Fibroblast of pulmonary artery (primary cell): ENCODE results near the gene TMEM190.
"Not testable (repeated sequence)": the region's sequence is repeated elsewhere in the genome, so short reads cannot be mapped to it uniquely, and the experiment has no call there.

Source experiments
- DNase-seq: peaks from one replicate; pipeline ENCODE4 v3.0.0-alpha.2; 2010; ENCODE audit warnings: low read depth
- H3K4me3 ChIP-seq: replicated peaks from 2 replicates; pipeline ENCODE4 v1.5.1; 2011; ENCODE audit warnings: low read depth, mild to moderate bottlenecking, control low read depth, low read length, moderate library complexity
- TF ChIP-seq, protein P1 (sequence below): IDR thresholded peaks from 2 replicates; pipeline ENCODE4 v1.5.1; 2011; ENCODE audit warnings: mild to moderate bottlenecking, control low read depth, low read length, inconsistent platforms; ENCODE audit errors: missing control alignments

The TMEM190 gene

GRCh38 chr19:55398200-55398925 is 21.7 kb downstream of the TMEM190 start:
- H3K4me3 ChIP-seq = no peak overlapping the region
- TF ChIP-seq, protein P1, sequence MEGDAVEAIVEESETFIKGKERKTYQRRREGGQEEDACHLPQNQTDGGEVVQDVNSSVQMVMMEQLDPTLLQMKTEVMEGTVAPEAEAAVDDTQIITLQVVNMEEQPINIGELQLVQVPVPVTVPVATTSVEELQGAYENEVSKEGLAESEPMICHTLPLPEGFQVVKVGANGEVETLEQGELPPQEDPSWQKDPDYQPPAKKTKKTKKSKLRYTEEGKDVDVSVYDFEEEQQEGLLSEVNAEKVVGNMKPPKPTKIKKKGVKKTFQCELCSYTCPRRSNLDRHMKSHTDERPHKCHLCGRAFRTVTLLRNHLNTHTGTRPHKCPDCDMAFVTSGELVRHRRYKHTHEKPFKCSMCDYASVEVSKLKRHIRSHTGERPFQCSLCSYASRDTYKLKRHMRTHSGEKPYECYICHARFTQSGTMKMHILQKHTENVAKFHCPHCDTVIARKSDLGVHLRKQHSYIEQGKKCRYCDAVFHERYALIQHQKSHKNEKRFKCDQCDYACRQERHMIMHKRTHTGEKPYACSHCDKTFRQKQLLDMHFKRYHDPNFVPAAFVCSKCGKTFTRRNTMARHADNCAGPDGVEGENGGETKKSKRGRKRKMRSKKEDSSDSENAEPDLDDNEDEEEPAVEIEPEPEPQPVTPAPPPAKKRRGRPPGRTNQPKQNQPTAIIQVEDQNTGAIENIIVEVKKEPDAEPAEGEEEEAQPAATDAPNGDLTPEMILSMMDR = no peak
- no peak for DNase-seq

DNA sequence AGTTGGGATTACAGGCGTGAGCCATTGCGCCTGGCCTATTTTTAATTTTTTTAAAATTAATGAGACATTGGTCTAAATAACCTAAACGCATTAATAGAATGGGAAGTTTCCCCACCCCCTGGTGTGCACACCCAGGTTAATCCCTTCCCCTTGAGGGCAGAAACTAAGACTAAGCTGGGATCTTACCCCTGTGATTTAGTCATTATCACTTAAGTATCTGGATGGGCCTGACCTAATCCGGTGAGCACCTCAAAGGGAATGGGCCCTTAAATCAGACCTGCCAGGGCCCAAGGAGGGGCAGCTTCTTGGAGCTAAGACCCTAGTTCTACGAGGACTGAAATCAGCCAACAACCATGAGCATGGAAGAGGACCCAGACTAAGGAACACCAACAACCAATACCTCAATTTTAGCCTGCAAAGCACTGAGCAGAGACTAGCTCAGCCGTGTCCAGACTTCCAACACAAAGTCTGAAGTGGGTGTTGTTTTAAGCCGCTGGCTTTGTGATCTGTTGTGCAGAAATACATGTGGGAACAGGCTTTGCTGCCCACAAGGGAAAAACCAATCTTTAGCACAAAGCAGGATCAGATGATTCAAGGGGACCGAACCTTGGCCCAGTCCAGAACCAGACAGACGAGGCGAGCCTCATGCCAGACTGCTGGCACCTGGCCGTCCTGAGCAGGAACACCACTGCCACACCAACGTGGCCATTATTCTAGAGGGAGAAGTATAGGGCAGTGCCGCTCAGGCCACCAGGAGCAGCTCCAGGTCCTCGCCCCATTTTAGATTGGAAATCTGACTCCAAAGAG is 23.9 kb downstream of the TMEM190 start:
- TF ChIP-seq, protein P1 = no peak
- no peak overlapping the region for H3K4me3 ChIP-seq
- no peak for DNase-seq

GRCh38 chr19:55401390-55401789 is 24.8 kb downstream of the TMEM190 start:
- H3K4me3 ChIP-seq, DNase-seq: not testable (repeated sequence)

DNA sequence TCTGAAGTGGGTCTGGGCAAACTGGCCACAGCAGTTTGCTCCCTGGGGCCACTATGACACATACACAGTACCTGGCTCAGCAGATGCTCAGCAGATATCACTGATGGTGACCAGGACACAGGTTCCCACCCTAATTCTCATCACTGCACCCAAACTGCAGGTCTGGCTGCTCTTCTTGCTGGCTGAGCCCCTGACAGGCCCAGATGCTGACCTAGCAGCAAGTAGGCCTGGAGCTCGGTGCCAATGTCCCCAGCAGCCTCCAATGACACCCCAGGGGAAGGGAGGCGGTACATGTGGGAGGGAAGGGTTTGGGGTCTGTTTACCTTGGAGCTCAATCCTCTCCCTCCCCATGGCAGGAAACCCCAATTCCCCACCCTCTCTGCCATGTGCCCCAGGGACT is 25.9 kb downstream of the TMEM190 start:
- TF ChIP-seq, protein P1 = no peak
- H3K4me3 ChIP-seq = no peak overlapping the region
- no peak for DNase-seq

DNA sequence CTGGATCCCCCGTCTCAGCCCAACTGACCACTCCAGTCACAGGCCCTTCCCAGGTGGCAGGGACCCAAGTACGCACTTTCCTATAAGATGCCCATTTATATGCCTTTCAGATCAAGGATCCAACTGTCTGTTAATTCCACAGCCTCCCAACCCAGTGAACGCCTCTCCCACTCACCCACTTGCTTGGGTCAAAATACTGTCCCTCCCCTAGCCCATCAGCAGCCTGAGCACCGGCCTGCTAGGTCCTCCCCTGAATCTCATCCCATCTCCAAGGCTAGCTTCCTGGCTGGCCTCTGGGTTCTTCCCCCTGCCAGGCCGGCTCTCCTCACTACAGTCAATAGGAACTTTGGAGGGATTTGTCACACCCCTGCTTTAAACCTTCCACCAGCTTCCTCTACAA is 29.0 kb downstream of the TMEM190 start:
- TF ChIP-seq, protein P1 = no peak
- H3K4me3 ChIP-seq = peak overlapping the region; percentile 79
- DNase-seq = no peak

DNA sequence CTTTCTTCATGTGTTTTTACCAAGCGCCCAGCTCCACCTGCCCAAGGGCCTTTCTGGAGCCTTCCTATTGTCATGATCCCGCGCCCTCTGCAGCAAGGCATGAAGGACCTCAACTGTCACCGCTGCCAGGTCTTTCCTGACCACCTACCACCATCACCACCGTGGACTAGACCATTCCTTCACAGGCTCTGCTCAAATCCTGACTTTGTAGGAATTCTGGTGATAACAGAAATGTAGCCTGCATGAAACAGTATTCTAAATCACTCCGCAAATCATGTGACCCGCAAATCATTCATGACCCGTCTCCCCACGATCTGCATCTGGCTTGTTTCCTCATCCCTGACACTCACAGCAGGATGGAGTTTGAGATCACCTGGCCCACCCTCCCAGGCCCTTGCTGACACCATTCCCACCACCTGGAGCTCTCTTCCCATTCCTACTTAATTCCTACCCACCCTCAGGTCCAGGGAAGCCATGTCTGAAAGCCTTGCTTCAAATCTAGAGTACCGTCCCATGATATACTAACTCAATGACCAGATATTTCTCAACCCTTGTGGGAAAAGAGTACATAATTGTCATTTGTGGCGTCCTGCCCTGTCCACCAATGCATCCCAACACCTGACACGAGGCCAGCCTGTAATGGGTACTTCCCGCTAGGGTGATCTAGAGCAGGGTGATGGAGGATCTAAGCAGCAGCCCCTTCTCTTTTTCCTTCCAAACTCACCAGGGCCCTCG is 29.6 kb downstream of the TMEM190 start:
- no peak for DNase-seq
- H3K4me3 ChIP-seq = peak overlapping the region; percentile 79
- TF ChIP-seq, protein P1 = no peak
